HL-60/S4 (cell line): ENCODE data around the gene GPR149.
"Not testable (repeated sequence)": the region's sequence is repeated elsewhere in the genome, so short reads cannot be mapped to it uniquely, and the experiment has no call there.

Source experiments
- in situ Hi-C: fragments of 300-500 bp; cut with MboI; formaldehyde crosslinking; loops from 2 replicates; pipeline ENCODE4 v1.14.3; 2022; ENCODE audit warnings: low sequenced_read_pairs

GPR149 gene, protein sequence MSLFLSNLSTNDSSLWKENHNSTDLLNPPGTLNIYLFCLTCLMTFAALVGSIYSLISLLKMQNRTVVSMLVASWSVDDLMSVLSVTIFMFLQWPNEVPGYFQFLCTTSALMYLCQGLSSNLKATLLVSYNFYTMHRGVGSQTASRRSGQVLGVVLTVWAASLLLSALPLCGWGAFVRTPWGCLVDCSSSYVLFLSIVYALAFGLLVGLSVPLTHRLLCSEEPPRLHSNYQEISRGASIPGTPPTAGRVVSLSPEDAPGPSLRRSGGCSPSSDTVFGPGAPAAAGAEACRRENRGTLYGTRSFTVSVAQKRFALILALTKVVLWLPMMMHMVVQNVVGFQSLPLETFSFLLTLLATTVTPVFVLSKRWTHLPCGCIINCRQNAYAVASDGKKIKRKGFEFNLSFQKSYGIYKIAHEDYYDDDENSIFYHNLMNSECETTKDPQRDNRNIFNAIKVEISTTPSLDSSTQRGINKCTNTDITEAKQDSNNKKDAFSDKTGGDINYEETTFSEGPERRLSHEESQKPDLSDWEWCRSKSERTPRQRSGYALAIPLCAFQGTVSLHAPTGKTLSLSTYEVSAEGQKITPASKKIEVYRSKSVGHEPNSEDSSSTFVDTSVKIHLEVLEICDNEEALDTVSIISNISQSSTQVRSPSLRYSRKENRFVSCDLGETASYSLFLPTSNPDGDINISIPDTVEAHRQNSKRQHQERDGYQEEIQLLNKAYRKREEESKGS

DNA sequence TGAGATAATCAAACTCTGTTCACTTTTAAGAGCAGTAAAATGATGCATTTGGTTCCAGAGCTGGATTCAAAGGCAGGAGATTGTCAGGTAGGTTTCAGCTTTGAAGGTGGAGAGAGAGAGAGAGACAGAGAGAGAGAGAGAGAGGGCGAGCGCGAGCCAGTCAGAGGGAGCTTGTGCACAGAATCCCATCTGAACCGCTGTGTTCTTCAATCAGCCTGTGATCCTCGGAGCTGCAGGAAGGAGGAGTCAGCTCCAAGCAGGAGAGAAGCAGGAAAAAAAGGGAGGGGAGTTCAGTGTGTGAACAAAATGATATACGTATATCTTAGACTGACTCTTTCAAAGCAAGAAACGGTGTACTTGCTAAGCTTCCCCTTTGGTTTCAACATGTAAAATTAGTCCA, at the start of gene GPR149:
GPR149 (minus strand) TSS at position 177 of the 400 bp plus-strand sequence. CDS start 575 bp downstream, outside the sequence.
- in situ Hi-C loops: no loop called here

GRCh38 chr3:154473769-154474168, 43.8 kb upstream of the GPR149 start:
- in situ Hi-C loops: no loop called here

- in situ Hi-C loops: no loop called here
Observed at GRCh38 chr3:154469585-154469984, 39.6 kb upstream of the GPR149 start.

DNA sequence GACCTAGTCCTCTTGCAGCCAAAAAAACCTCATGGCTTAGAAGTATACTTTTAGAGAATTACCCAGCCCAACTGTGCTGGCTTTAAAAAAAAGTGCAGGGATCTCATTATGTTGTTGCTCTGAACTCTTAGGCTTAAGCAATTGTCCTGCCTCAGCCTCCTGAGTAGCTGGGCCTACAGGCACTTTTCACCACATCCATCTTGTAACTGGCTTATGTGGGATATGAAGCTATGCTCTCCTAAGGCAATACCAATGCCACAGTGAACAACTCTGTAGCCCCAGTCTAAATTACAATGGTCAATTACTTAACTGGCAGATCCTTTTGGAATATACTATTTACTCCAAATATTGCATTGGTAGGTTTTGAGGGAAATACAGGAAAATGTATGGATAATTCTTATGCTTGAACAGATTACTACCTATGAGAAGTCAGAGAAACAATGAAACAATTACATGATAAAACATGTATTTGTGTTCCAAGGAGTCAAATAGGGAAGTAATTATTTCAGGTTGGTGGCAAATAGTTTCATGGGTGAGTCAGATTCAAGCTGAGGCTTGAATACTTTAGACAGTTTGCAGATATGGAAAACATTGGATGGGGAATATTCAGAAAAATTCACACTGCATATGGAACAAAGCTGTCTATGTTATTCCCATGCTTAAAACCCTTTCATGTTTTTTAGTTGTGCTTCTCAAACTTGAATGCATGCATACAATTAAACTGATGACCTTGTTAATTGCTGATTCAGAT, 34.6 kb upstream of the GPR149 start:
- in situ Hi-C loops: no loop called here

GRCh38 chr3:154458560-154458959, 28.6 kb upstream of the GPR149 start:
- in situ Hi-C loops: no loop called here

DNA sequence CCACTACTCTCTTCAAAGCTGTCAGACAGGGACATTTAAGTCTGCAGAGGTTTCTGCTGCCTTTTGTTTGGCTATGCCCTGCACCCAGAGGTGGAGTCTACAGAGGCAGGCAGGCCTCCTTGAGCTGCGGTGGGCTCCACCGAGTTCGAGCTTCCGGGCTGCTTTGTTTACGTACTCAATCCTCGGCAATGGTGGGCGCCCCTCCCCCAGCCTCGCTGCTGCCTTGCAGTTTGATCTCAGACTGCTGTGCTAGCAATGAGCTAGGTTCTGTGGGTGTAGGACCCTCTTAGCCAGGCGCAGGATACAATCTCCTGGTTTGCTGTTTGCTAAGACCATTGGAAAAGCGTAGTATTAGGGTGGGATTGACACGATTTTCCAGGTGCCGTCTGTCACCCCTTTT, 9.1 kb upstream of the GPR149 start:
- in situ Hi-C loops: not testable (repeated sequence)

DNA sequence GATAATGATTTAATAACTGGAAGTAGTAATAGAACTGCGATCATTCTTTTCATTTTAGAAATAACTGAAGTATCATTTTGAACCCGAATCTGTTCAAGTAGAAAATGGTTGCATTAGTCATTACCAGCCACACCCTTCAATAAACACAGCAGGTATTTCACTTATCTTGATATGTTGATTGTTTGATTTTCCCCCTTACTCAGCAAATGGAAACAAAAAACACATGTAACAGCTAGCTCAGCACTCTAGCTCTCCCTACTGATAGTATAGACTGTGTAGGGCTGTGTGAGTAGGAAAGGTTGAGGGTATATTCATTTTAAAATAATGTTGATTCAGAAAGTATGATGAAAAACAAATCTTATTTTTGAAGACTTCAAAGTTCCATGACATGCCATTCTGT, 1.1 kb upstream of the GPR149 start:
- in situ Hi-C loops: no loop called here

GRCh38 chr3:154428286-154429206, 1.4 kb downstream of the GPR149 start:
- in situ Hi-C loops: no loop called here

- in situ Hi-C loops: no loop called here
Observed at GRCh38 chr3:154427685-154428285, 2.2 kb downstream of the GPR149 start.

- in situ Hi-C loops: no loop called here
Observed at GRCh38 chr3:154422694-154423093, 7.3 kb downstream of the GPR149 start.

DNA sequence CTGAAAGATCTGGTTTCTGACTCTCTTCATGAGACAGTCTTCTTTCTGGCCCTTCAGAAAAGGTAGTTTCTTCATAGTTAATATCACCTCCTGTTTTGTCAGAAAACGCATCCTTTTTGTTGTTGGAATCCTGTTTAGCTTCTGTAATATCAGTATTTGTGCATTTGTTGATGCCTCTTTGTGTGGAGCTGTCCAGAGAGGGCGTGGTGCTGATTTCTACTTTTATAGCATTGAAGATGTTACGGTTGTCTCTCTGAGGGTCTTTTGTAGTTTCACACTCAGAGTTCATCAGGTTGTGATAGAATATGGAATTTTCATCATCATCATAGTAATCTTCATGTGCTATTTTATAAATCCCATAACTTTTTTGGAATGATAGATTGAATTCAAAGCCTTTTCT, 8.9 kb downstream of the GPR149 start:
- in situ Hi-C loops: no loop called here

DNA sequence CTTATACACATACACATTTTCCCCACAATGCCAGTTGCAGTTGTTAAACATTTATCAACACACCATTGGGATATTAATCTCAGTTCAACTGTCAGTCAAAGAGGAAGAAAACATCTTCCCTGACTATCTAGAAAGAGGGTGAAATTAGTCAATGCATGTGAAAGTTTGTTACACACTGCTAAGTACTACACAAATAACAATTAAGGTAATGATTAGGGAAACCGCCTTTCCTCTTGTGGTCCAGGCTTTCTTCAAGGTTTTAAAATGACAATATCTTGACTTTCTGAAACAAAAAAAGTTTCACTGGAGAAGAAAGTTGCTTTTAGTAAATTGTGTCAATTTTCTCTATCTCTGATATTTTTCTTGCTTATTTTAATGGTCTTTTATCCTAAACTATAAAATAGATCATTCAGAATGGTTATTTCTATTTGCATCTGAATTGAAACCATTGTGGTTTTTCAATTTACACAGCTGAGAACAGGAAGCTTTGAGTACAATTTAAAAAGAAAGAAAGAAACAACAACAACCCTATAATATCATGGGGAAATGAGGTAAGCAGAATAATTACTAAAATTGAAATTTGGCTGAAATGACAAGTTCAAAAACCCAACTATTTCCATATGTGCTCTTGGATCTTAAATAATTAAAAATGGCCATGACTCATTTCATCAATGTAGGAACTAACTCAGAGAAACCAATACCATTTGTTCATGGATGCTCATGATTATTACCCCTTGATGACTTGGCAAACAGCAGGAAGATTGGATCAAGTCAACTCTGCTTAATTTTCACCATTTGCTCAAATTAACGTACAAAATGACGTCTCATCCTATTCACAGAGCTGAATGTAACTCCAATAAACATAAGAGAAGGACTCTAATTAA, 31.7 kb downstream of the GPR149 start:
- in situ Hi-C loops: no loop called here

- in situ Hi-C loops: no loop called here
Observed at GRCh38 chr3:154389861-154390260, 40.1 kb downstream of the GPR149 start.

DNA sequence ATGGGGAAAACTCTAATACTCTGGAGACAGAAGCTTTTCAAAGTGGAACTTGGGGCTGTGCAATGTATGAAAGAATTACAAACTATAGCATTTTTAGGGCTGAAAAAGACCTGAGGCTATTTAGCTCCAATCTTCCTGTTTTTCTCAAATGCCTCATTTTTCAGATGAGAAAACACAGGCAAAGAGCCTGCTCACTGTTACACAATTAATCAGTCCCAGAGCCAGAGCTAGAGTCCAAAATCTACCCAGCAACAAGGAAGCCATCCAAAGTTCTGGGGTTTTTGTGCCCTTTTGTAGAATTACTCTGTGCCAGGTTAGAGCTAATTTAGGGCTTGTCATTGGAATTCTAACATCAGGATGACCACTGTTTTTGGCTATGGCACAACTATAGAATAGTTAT, 45.5 kb downstream of the GPR149 start:
- in situ Hi-C loops: no loop called here

DNA sequence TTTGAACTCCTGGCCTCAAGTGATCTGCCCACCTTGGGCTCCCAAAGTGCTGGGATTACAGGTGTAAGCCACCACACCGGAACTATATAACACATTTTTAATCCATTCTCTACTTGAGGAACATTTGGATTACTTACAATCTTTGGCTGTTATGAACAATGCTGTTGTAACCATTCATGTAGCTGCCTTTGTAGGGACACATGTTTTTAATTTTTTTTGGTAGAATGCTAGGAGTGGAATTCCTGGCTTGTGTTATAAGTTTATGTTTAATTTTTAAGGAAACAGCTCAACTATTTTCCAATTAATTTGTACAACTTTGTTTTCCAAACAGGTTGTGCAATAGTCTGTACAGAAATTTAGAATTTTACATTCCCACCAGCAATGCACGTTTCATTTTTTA, 51.7 kb downstream of the GPR149 start:
- in situ Hi-C loops: no loop called here

GRCh38 chr3:154367221-154367620, 62.8 kb downstream of the GPR149 start:
- in situ Hi-C loops: no loop called here

DNA sequence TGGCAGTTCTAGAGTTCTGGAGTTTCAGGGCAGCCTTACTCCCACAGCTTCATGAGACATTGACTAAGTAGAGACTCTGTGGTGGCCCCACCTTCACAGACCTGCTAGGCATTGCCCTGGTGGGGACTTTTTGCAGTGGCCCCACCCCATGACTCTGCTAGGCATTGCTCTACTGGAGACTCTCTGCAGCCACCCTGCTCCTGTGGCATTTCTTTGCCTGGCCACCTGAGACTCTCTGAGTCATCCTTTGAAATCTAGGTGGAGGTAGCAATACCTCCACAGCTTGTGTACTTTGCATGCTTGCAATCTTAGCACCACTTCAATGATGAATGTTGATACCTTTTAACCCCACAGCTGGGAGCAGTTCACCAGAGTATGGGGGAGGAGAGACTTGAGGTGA, 65.1 kb downstream of the GPR149 start:
- in situ Hi-C loops: no loop called here

- in situ Hi-C loops: no loop called here
Observed at GRCh38 chr3:154361099-154361498, 68.9 kb downstream of the GPR149 start.

DNA sequence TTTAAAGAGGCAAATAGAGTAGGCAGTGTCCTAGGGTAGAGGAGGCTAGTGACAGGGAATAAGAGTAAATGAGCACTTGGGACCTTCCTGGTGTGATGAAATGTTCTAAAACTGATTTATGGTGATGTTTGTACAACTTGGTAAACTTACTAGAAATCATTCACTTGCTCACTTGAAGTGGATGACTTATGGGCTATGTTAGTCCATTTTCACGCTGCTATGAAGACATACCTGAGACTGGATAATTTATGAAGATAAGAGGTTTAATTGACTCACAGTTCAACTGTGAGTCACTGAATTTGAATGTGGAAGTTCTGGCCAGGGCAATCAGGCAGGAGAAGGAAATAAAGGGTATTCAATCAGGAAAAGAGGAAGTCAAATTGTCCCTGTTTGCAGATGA, 74.0 kb downstream of the GPR149 start:
- in situ Hi-C loops: no loop called here
